ENCODE measurements around the gene CD300H. TPM values are rescaled to one million over a fixed set of nuclear protein-coding genes. Genes with fewer than 3 reads are reported as not detected.

The CD300H gene
- total RNA-seq, 6 experiments from 2014 or later = 1.2 TPM; not detected in 5

- intact Hi-C loops (cut with DNase I) = no loop called here
- ATAC-seq = no peak
- Histone ChIP-seq H3K9me3 (no peaks in the 10 kb centered on the region), H3K4me3 (no peak overlapping the region), H3K4me1 (no peaks in the 10 kb centered on the region), H3K27me3 (no peaks in the 10 kb centered on the region), H3K36me3 (no peaks in the 10 kb centered on the region), H3K27ac (no peak overlapping the region)
- WGBS (ENCODE audit: insufficient coverage, low coverage, low lambda C conversion rate, missing lambda C conversion rate) = 60% methylated on average over 4 of the region's 4 CpGs
- no peak for DNase-seq
- no peak for TF ChIP-seq CTCF (IDR thresholded peaks at IDR 0.05)
- TF ChIP-seq POLR2A (IDR thresholded peaks at IDR 0.05) = no peak
These were observed 4.4 kb upstream of the CD300H start for GRCh38 chr17:74571621-74572270.

- 64% methylated on average over 7 of the region's 32 CpGs for WGBS (ENCODE audit: insufficient coverage, low coverage, low lambda C conversion rate, missing lambda C conversion rate)
- intact Hi-C loops (cut with DNase I) = no loop called here
- DNase-seq (peak in 1 of 3 donors; percentile 40), ATAC-seq (peak; percentile 23 to 69 (median 38))
- Histone ChIP-seq H3K27me3 (no peaks in the 10 kb centered on the region), H3K4me3 (no peak overlapping the region), H3K36me3 (no peaks in the 10 kb centered on the region), H3K9me3 (no peaks in the 10 kb centered on the region), H3K4me1 (no peaks in the 10 kb centered on the region), H3K27ac (no peak overlapping the region)
- no peak for TF ChIP-seq POLR2A (IDR thresholded peaks at IDR 0.05)
- TF ChIP-seq CTCF (IDR thresholded peaks at IDR 0.05) = no peak
These were observed 2.0 kb upstream of the CD300H start for GRCh38 chr17:74569020-74570003.

GRCh38 chr17:74568106-74568873 is 981 bp upstream of the CD300H start:
- Histone ChIP-seq H3K27ac (no peak overlapping the region), H3K4me1 (no peaks in the 10 kb centered on the region), H3K36me3 (no peaks in the 10 kb centered on the region), H3K9me3 (no peaks in the 10 kb centered on the region), H3K27me3 (no peaks in the 10 kb centered on the region), H3K4me3 (no peak overlapping the region)
- 62% methylated on average over 2 of the region's 4 CpGs for WGBS (ENCODE audit: insufficient coverage, low coverage, low lambda C conversion rate, missing lambda C conversion rate)
- DNase-seq (no peak), ATAC-seq (no peak)
- no peak for TF ChIP-seq POLR2A (IDR thresholded peaks at IDR 0.05)
- no peak for TF ChIP-seq CTCF (IDR thresholded peaks at IDR 0.05)
- intact Hi-C loops (cut with DNase I) = no loop called here

GRCh38 chr17:74566132-74566753 is 1.1 kb downstream of the CD300H start:
- TF ChIP-seq POLR2A (IDR thresholded peaks at IDR 0.05) = no peak
- peak in 3 of 4 donors; percentile 33 to 44 (median 40) for TF ChIP-seq CTCF (IDR thresholded peaks at IDR 0.05)
- intact Hi-C loops (cut with DNase I) = no loop called here
- WGBS (ENCODE audit: insufficient coverage, low coverage, low lambda C conversion rate, missing lambda C conversion rate) = 44% methylated on average over 6 of the region's 9 CpGs

More at GRCh38 chr17:74566132-74566753, 1.1 kb downstream of the CD300H start:
- Histone ChIP-seq H3K27ac (no peak overlapping the region), H3K9me3 (no peaks in the 10 kb centered on the region), H3K4me3 (no peak overlapping the region), H3K4me1 (no peaks in the 10 kb centered on the region), H3K36me3 (no peaks in the 10 kb centered on the region), H3K27me3 (no peaks in the 10 kb centered on the region)
- DNase-seq (no peak), ATAC-seq (peak; percentile 20 to 57 (median 42))
